Measurements from ENCODE around the gene THSD4. TPM values are rescaled to one million over a fixed set of nuclear protein-coding genes. Genes with fewer than 3 reads are reported as not detected.

The THSD4 gene
- total and polyA plus RNA-seq, 2 of the 8 experiments (the other 6 are each of a cell fraction or from before 2014, with no cell fraction given), result 2.5 to 6.2 TPM

DNA sequence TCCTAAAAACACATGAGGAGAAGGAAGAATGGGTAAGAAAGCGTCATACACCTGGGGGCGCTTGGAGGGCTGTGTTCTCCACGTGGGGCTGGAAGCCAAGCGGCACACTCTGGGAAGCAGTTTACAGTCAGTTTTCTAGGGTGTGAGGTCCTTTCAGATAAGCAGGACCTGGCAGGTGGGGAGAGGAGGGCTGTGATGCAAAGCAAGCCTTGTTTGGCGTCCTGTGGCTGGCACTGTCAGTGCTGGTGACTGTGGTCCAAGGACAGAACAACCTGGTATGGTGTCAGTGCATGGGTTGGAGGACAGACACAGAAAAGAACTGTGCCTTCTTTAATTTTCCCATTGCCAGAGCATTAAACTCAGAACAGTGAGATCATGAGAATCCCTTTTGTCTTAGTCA, 434.4 kb downstream of the THSD4 start:
- H4K20me1 ChIP-seq (replicated peaks in 1 of 2; ENCODE audit: control insufficient read depth in 1 of 2, insufficient read depth in 2 of 2, low read length in 2 of 2), result no peaks in the 10 kb centered on the region
- no peak for FAIRE-seq
- no peak overlapping the region for H2AK5ac ChIP-seq (ENCODE audit: low read depth, low read length)
- no peak overlapping the region for H2BK20ac ChIP-seq (ENCODE audit: low read length)
- ChIA-PET POLR2A (ENCODE audit: partially characterized antibody) (no interaction called here), CTCF (ENCODE audit: partially characterized antibody) (interaction anchor here (0.9 to 10.4 kb wide), 3 partner anchors 25 to 180 kb away, joined by 3 to 63 read pairs (median 3); no protein-coding TSS in a partner anchor)
- H3K9ac ChIP-seq (replicated peaks in 1 of 4; ENCODE audit: extremely low read depth in 1 of 4, low read depth in 3 of 4, low read length in 3 of 4), result no peak overlapping the region
- no peak overlapping the region for H3K4ac ChIP-seq (replicated peaks; ENCODE audit: insufficient read length, low read depth, low read length)
- H2AFZ ChIP-seq (ENCODE audit: low read length), result no peak overlapping the region
- TF ChIP-seq SP1 (IDR thresholded peaks at IDR 0.05; ENCODE audit: low read depth, low read length) (no peak), TCF12 (IDR thresholded peaks at IDR 0.05; ENCODE audit: low read depth, low read length) (no peak), CBX8 (IDR thresholded peaks at IDR 0.05; ENCODE audit: borderline replicate concordance, low read depth, low read length) (no peak), CEBPB (IDR thresholded peaks at IDR 0.05; ENCODE audit: low read depth, low read length) (no peak), POLR2A (IDR thresholded peaks at IDR 0.05; ENCODE audit: control extremely low read depth in 1 of 2, low read depth in 2 of 2, low read length in 2 of 2) (no peak), TAF7 (optimal IDR thresholded peaks at IDR 0.05; ENCODE audit: borderline replicate concordance, low read depth, low read length) (no peak), TAF1 (IDR thresholded peaks at IDR 0.05; ENCODE audit: low read depth, low read length) (no peak), ATF3 (IDR thresholded peaks at IDR 0.05; ENCODE audit: insufficient read depth, low read depth, low read length) (no peak), TBP (IDR thresholded peaks at IDR 0.05; ENCODE audit: low read depth, low read length) (no peak), RFX5 (IDR thresholded peaks at IDR 0.05; ENCODE audit: borderline replicate concordance, low read depth, low read length) (no peak), USF2 (IDR thresholded peaks at IDR 0.05; ENCODE audit: low read length) (no peak), CBX5 (IDR thresholded peaks at IDR 0.05; ENCODE audit: low read depth, low read length) (no peak)
- no peaks in the 10 kb centered on the region for H3K36me3 ChIP-seq (ENCODE audit: control insufficient read depth in 2 of 4, insufficient read depth in 4 of 4, low read length in 3 of 4)
- DNase-seq (ENCODE audit: low read depth in 1 of 2, low spot score in 2 of 2), result no peak
- no peaks in the 10 kb centered on the region for H3K79me2 ChIP-seq (ENCODE audit: control insufficient read depth in 1 of 2, insufficient read depth in 2 of 2, low read length in 2 of 2)
- H3K9me3 ChIP-seq (ENCODE audit: insufficient read depth in 2 of 2, low read depth in 1 of 2, low read length in 1 of 2), result no peaks in the 10 kb centered on the region
- H3K23ac ChIP-seq (ENCODE audit: insufficient read length), result no peak overlapping the region
- no peaks in the 10 kb centered on the region for H3K79me1 ChIP-seq (ENCODE audit: low read depth, low read length)
- H3K27ac ChIP-seq (ENCODE audit: low read depth, low read length), result no peak overlapping the region
- no peak overlapping the region for H4K91ac ChIP-seq (replicated peaks; ENCODE audit: insufficient read length, low read length)
- peaks cover 0 to 7% (median 2%) of the 10 kb centered on the region in 4 experiments; a peak in 1 of 7 replicates for H3K4me1 ChIP-seq (replicated peaks in 1 of 4; ENCODE audit: control insufficient read depth in 3 of 4, insufficient read depth in 4 of 4, low read length in 3 of 4)
- H2BK15ac ChIP-seq (ENCODE audit: low read length), result 0 out of 2 replicates have a peak overlapping the region, but pooled peaks have one; percentile 31
- H3K18ac ChIP-seq (ENCODE audit: extremely low read depth, low read length), result no peak overlapping the region
- no peak overlapping the region for H3K4me2 ChIP-seq (ENCODE audit: insufficient read depth in 1 of 2, low read depth in 2 of 2, low read length in 2 of 2)
- no peaks in the 10 kb centered on the region for H3K27me3 ChIP-seq (replicated peaks in 1 of 4; ENCODE audit: control insufficient read depth in 3 of 4, extremely low read depth in 1 of 4, insufficient read depth in 3 of 4, low read length in 3 of 4)
- H3K4me3 ChIP-seq (ENCODE audit: extremely low read depth in 1 of 4, insufficient read depth in 2 of 4, low read depth in 3 of 4, low read length in 4 of 4), result no peak overlapping the region
- no peak overlapping the region for H2BK120ac ChIP-seq (replicated peaks; ENCODE audit: low read depth, low read length)
- H3K56ac ChIP-seq (replicated peaks; ENCODE audit: insufficient read length, low read depth, low read length), result no peak overlapping the region
- 65% methylated on average over 5 of the region's 5 CpGs; no CpG with 5 or more reads in 1 of the 2 experiments for WGBS, 2 experiments (ENCODE audit: extremely low coverage in 1 of 2, insufficient coverage in 1 of 2, insufficient read length in 1 of 2, insufficient replicate concordance in 2 of 2, low coverage in 1 of 2, low lambda C conversion rate in 2 of 2, missing lambda C conversion rate in 1 of 2)
- H2BK5ac ChIP-seq (ENCODE audit: low read depth, low read length), result no peak overlapping the region
- no peak overlapping the region for H2BK12ac ChIP-seq (ENCODE audit: low read depth, low read length)
- H4K8ac ChIP-seq (ENCODE audit: extremely low read depth, insufficient read depth, low read length), result no peak overlapping the region
- H3K23me2 ChIP-seq (ENCODE audit: low read depth, low read length), result no peaks in the 10 kb centered on the region
- no peak overlapping the region for H3K14ac ChIP-seq (ENCODE audit: insufficient read length)
- no peak overlapping the region for H4K5ac ChIP-seq (ENCODE audit: insufficient read length, low read depth, low read length)

Data from H1 (cell line).